Stimulated activated CD4-positive, alpha-beta T cell treated with anti-CD3 and anti-CD28 coated beads, Interleukin-1b, Interleukin-23, amount 100 ng/mL, for 48 hours (primary cell): Measurements from ENCODE around the gene HYLS1.

Source experiments
- DNase-seq: peaks from one replicate; pipeline ENCODE4 v3.0.0-alpha.2; 2020

HYLS1 gene

DNA sequence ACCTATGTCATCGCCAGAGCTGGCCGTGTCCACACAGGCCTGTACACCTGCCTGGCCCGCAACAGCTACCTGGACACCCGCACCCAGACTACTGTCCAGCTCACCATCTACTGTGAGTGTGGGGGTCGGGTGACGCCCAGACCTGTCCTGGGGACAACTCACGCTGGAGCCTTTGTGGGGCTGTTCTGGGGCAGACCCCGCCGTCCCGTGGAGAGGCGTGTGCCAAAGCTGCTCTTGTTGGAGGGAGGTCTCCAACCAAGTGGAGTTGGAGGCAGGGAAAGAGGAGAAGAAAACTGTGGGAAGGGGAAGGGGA, 62.7 kb downstream of the HYLS1 start:
- no peak for DNase-seq
